PFSK-1 (cell line): ENCODE results near the gene RIBC1.

Source experiments
- FOXP2 ChIP-seq: optimal IDR thresholded peaks from 2 replicates; pipeline ENCODE3; 2011; ENCODE audit warnings: borderline replicate concordance, control low read depth, inconsistent platforms; ENCODE audit not compliant: insufficient read depth; ENCODE audit errors: extremely low read length, extremely low read depth
- POLR2AphosphoS5 ChIP-seq: IDR thresholded peaks from 2 replicates; pipeline ENCODE4 v1.6.1; 2012; ENCODE audit warnings: low read depth, mild to moderate bottlenecking, control low read depth, low read length, moderate library complexity
- SIN3A ChIP-seq: IDR thresholded peaks from 2 replicates; pipeline ENCODE4 v1.6.1; 2012; ENCODE audit warnings: mild to moderate bottlenecking, low read length, moderate library complexity, borderline replicate concordance; ENCODE audit not compliant: insufficient read depth
- TAF1 ChIP-seq: IDR thresholded peaks from 2 replicates; pipeline ENCODE4 v1.6.1; 2012; ENCODE audit warnings: low read length, control low read depth, borderline replicate concordance; ENCODE audit not compliant: insufficient read depth
- TF ChIP-seq, protein P1 (sequence below), 2 experiments: IDR thresholded peaks; 2 replicates each; pipeline versions ENCODE4 v1.6.1 to v1.8.0; 2011 to 2012; ENCODE audit warnings: low read depth in 2 of 2, low read length in 2 of 2, control low read depth in 1 of 2, inconsistent platforms in 1 of 2, mild to moderate bottlenecking in 1 of 2, moderate library complexity in 1 of 2; ENCODE audit not compliant: insufficient read depth in 1 of 2

DNA sequence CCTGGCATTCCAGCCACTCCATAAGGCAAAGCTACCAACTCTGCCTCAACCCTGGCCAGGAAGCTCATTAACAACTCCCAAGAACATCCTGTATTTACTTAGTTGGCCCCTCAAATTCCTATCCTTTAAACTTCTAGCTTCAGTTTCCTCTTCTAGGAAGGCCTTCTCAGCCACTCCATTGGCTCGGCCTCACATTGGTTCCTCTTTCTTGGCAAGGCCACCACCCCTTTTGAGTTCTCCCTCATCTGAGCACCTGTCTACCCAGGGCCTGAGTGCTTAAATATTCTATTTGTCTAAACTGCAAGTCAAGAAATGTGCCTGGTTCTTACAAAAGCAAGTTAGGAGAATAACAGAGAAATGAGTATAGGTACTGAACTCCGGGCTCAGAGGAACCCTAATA is 10.2 kb upstream of the RIBC1 start:
- TF ChIP-seq SIN3A (no peak), POLR2AphosphoS5 (no peak), TAF1 (no peak), FOXP2 (no peak)
- TF ChIP-seq, protein P1, sequence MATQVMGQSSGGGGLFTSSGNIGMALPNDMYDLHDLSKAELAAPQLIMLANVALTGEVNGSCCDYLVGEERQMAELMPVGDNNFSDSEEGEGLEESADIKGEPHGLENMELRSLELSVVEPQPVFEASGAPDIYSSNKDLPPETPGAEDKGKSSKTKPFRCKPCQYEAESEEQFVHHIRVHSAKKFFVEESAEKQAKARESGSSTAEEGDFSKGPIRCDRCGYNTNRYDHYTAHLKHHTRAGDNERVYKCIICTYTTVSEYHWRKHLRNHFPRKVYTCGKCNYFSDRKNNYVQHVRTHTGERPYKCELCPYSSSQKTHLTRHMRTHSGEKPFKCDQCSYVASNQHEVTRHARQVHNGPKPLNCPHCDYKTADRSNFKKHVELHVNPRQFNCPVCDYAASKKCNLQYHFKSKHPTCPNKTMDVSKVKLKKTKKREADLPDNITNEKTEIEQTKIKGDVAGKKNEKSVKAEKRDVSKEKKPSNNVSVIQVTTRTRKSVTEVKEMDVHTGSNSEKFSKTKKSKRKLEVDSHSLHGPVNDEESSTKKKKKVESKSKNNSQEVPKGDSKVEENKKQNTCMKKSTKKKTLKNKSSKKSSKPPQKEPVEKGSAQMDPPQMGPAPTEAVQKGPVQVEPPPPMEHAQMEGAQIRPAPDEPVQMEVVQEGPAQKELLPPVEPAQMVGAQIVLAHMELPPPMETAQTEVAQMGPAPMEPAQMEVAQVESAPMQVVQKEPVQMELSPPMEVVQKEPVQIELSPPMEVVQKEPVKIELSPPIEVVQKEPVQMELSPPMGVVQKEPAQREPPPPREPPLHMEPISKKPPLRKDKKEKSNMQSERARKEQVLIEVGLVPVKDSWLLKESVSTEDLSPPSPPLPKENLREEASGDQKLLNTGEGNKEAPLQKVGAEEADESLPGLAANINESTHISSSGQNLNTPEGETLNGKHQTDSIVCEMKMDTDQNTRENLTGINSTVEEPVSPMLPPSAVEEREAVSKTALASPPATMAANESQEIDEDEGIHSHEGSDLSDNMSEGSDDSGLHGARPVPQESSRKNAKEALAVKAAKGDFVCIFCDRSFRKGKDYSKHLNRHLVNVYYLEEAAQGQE (IDR thresholded peaks at IDR 0.05; ENCODE audit: insufficient read depth in 1 of 2, low read depth in 2 of 2, low read length in 2 of 2), result no peak
